IMR-90 (cell line): Measurements from ENCODE around the gene TMEM223.

ENCODE experiments used
- BHLHE40 ChIP-seq: fragments of 150-350 bp; IDR thresholded peaks from 2 replicates; pipeline ENCODE4 v1.6.1; 2016; ENCODE audit warnings: mild to moderate bottlenecking, low read depth, low read length
- CEBPB ChIP-seq: IDR thresholded peaks from 2 replicates; pipeline ENCODE4 v1.6.1; 2012; ENCODE audit warnings: low read depth, low read length, improper control_type of control experiment
- CHD1 ChIP-seq: IDR thresholded peaks from 2 replicates; pipeline ENCODE4 v1.6.1; 2012; ENCODE audit warnings: low read depth, low read length, improper control_type of control experiment
- MAFK ChIP-seq: IDR thresholded peaks from 2 replicates; pipeline ENCODE4 v1.6.1; 2012; ENCODE audit warnings: low read depth, low read length, improper control_type of control experiment
- MXI1 ChIP-seq: IDR thresholded peaks from 2 replicates; pipeline ENCODE4 v1.6.1; 2012; ENCODE audit warnings: low read depth, mild to moderate bottlenecking, low read length, moderate library complexity, borderline replicate concordance
- NFE2L2 ChIP-seq: fragments of 150-350 bp; IDR thresholded peaks from 2 replicates; pipeline ENCODE4 v1.6.1; 2016; ENCODE audit warnings: low read depth, mild to moderate bottlenecking, low read length
- POLR2A ChIP-seq: IDR thresholded peaks from 2 replicates; pipeline ENCODE4 v1.6.1; 2012; ENCODE audit warnings: mild to moderate bottlenecking, low read depth, low read length
- RAD21 ChIP-seq: IDR thresholded peaks from 2 replicates; pipeline ENCODE4 v1.6.1; 2012; ENCODE audit warnings: low read length, improper control_type of control experiment
- RCOR1 ChIP-seq: IDR thresholded peaks from 2 replicates; pipeline ENCODE4 v1.6.1; 2012; ENCODE audit warnings: mild to moderate bottlenecking, low read length, improper control_type of control experiment; ENCODE audit not compliant: insufficient replicate concordance
- RFX5 ChIP-seq: IDR thresholded peaks from 2 replicates; pipeline ENCODE4 v1.8.0; 2012; ENCODE audit warnings: low read depth, mild to moderate bottlenecking, low read length, moderate library complexity
- SMC3 ChIP-seq: fragments of 150-350 bp; IDR thresholded peaks from 2 replicates; pipeline ENCODE4 v1.6.1; 2016; ENCODE audit warnings: low read depth, mild to moderate bottlenecking, antibody characterized with exemption, low read length, moderate library complexity
- TF ChIP-seq, protein P1 (sequence below): conservative IDR thresholded peaks from 2 replicates; pipeline ENCODE4 v1.5.1; 2012; ENCODE audit warnings: mild to moderate bottlenecking, low read depth, low read length, improper control_type of control experiment
- TF ChIP-seq, protein P2 (sequence below): fragments of 150-350 bp; IDR thresholded peaks from 2 replicates; pipeline ENCODE4 v1.6.1; 2017; ENCODE audit warnings: mild to moderate bottlenecking, antibody characterized with exemption, low read length, low read depth
- TF ChIP-seq, protein P3 (sequence below): fragments of 150-350 bp; IDR thresholded peaks from 2 replicates; pipeline ENCODE4 v1.6.1; 2016; ENCODE audit warnings: low read depth, mild to moderate bottlenecking, low read length, moderate library complexity, borderline replicate concordance

GRCh38 chr11:62816557-62816956, 24.8 kb upstream of the TMEM223 start:
- TF ChIP-seq, protein P1, sequence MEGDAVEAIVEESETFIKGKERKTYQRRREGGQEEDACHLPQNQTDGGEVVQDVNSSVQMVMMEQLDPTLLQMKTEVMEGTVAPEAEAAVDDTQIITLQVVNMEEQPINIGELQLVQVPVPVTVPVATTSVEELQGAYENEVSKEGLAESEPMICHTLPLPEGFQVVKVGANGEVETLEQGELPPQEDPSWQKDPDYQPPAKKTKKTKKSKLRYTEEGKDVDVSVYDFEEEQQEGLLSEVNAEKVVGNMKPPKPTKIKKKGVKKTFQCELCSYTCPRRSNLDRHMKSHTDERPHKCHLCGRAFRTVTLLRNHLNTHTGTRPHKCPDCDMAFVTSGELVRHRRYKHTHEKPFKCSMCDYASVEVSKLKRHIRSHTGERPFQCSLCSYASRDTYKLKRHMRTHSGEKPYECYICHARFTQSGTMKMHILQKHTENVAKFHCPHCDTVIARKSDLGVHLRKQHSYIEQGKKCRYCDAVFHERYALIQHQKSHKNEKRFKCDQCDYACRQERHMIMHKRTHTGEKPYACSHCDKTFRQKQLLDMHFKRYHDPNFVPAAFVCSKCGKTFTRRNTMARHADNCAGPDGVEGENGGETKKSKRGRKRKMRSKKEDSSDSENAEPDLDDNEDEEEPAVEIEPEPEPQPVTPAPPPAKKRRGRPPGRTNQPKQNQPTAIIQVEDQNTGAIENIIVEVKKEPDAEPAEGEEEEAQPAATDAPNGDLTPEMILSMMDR: no peak
- no peak for TF ChIP-seq BHLHE40
- no peak for TF ChIP-seq POLR2A
- no peak for TF ChIP-seq RFX5
- TF ChIP-seq SMC3: no peak
- TF ChIP-seq MXI1: no peak
- TF ChIP-seq, protein P2, sequence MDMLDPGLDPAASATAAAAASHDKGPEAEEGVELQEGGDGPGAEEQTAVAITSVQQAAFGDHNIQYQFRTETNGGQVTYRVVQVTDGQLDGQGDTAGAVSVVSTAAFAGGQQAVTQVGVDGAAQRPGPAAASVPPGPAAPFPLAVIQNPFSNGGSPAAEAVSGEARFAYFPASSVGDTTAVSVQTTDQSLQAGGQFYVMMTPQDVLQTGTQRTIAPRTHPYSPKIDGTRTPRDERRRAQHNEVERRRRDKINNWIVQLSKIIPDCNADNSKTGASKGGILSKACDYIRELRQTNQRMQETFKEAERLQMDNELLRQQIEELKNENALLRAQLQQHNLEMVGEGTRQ: no peak
- TF ChIP-seq RAD21: no peak
- TF ChIP-seq MAFK: no peak
- TF ChIP-seq NFE2L2: no peak
- TF ChIP-seq CHD1: no peak
- TF ChIP-seq RCOR1: no peak
- TF ChIP-seq, protein P3, sequence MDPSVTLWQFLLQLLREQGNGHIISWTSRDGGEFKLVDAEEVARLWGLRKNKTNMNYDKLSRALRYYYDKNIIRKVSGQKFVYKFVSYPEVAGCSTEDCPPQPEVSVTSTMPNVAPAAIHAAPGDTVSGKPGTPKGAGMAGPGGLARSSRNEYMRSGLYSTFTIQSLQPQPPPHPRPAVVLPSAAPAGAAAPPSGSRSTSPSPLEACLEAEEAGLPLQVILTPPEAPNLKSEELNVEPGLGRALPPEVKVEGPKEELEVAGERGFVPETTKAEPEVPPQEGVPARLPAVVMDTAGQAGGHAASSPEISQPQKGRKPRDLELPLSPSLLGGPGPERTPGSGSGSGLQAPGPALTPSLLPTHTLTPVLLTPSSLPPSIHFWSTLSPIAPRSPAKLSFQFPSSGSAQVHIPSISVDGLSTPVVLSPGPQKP: no peak
- TF ChIP-seq CEBPB: no peak
